Measurements from ENCODE around the gene PLXNA4.

- TF ChIP-seq POLR2A (IDR thresholded peaks at IDR 0.05; ENCODE audit: low read depth, low read length) = no peak
- no peak for TF ChIP-seq POLR2AphosphoS5 (IDR thresholded peaks at IDR 0.05; ENCODE audit: low read depth, low read length)
- no peak for TF ChIP-seq TAF1 (IDR thresholded peaks at IDR 0.05; ENCODE audit: borderline replicate concordance, low read depth, low read length)
Observed at GRCh38 chr7:132347858-132348257, 228.4 kb downstream of the PLXNA4 start.

Data from GM12892 (cell line).